Duodenal mucosa (tissue), 2 donors: Measurements from ENCODE around the gene GPR135.

ENCODE experiments used
- H3K27ac ChIP-seq: one replicate; pipeline ENCODE4 v1.7.0; 2013; ENCODE audit warnings: low read depth, low read length
- H3K27me3 ChIP-seq, 2 donors: one replicate each; pipeline ENCODE4 v1.7.0; 2013; ENCODE audit warnings: low read length in 2 of 2, control low read depth in 1 of 2; ENCODE audit not compliant: insufficient read depth in 2 of 2, control insufficient read depth in 1 of 2
- H3K36me3 ChIP-seq, 2 donors: one replicate each; pipeline ENCODE4 v1.7.0; 2013; ENCODE audit warnings: low read length in 2 of 2, control low read depth in 1 of 2; ENCODE audit not compliant: insufficient read depth in 2 of 2, control insufficient read depth in 1 of 2
- H3K4me1 ChIP-seq, 2 donors: one replicate each; pipeline ENCODE4 v1.7.0; 2013; ENCODE audit warnings: low read length in 2 of 2, control low read depth in 1 of 2; ENCODE audit not compliant: insufficient read depth in 2 of 2, control insufficient read depth in 1 of 2
- H3K4me3 ChIP-seq, 2 donors: one replicate each; pipeline ENCODE4 v1.7.0; 2013; ENCODE audit warnings: low read length in 2 of 2, low read depth in 1 of 2
- H3K9ac ChIP-seq, 2 donors: one replicate each; pipeline ENCODE4 v1.7.0; 2013; ENCODE audit warnings: low read length in 2 of 2, low read depth in 1 of 2
- H3K9me3 ChIP-seq, 2 donors: one replicate each; pipeline ENCODE4 v1.7.0; 2013; ENCODE audit warnings: low read length in 2 of 2, control low read depth in 1 of 2; ENCODE audit not compliant: control insufficient read depth in 1 of 2

Gene GPR135

GRCh38 chr14:59465316-59466135 lies at the start of gene GPR135:
TSS of gene GPR135 (minus strand) at chr14:59465380. CDS start at chr14:59465226, 154 bp downstream.
- Histone ChIP-seq H3K4me1 (peaks cover 6 to 8% of the 10 kb centered on the region in 2 donors), H3K27me3 (no peaks in the 10 kb centered on the region), H3K9ac (peak within 1 kb of the TSS in 1 of 2 donors; percentile 50)

GRCh38 chr14:59511916-59512575 lies 46.9 kb upstream of the GPR135 start:
- H3K9me3 ChIP-seq = no peaks in the 10 kb centered on the region
- no peak overlapping the region for H3K9ac ChIP-seq
- no peaks in the 10 kb centered on the region for H3K27me3 ChIP-seq
- H3K4me1 ChIP-seq = no peaks in the 10 kb centered on the region
- H3K4me3 ChIP-seq = no peak overlapping the region
- no peaks in the 10 kb centered on the region for H3K36me3 ChIP-seq
- no peak overlapping the region for H3K27ac ChIP-seq

More at GRCh38 chr14:59465316-59466135, at the start of gene GPR135:
- Histone ChIP-seq H3K4me3 (peak within 1 kb of the TSS; percentile 69 to 78), H3K36me3 (peaks cover 0 to 3% of the 10 kb centered on the region in 2 donors), H3K9me3 (no peaks in the 10 kb centered on the region), H3K27ac (no peak within 1 kb of the TSS)

DNA sequence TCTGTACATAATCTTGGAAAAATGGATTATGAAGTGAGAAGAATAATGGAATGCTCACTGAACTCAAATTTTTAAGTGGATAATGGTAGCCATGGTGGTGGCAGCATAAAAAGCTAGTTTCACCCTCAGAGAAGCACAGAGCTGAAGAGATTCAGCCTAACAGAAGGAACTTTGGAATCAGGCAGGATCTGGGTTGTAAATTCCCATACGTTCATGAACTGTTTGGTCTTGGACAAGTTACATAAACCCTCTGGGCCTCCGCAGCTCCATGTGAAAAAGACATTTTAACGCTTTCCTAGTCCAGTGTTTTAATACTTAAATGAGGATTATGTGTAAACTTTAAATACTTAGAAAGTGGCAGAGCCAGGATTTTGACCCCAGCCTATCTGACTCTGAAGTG lies 45.8 kb upstream of the GPR135 start:
- Histone ChIP-seq H3K4me3 (no peak overlapping the region), H3K36me3 (no peaks in the 10 kb centered on the region), H3K9me3 (no peaks in the 10 kb centered on the region), H3K27me3 (no peaks in the 10 kb centered on the region), H3K9ac (no peak overlapping the region), H3K27ac (no peak overlapping the region), H3K4me1 (no peaks in the 10 kb centered on the region)

DNA sequence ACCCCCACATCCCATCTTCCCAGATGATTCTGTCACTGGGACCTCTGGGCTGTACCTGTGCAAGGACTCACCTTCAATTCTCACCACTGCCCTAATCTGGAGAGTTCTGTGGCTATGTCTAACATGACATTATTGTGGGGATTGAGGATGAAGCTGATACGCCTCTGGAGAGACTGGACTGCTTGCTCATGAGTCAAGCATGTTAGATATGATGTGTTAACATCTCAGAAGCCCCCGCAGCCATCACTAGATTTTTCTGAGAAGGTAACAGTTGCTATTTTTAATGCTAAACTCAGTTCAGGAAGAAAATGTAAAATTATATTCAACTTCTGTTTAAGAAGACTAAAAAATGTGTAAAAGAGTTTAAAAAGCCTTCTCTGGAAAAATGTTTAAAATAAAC lies 44.8 kb upstream of the GPR135 start:
- no peaks in the 10 kb centered on the region for H3K4me1 ChIP-seq

DNA sequence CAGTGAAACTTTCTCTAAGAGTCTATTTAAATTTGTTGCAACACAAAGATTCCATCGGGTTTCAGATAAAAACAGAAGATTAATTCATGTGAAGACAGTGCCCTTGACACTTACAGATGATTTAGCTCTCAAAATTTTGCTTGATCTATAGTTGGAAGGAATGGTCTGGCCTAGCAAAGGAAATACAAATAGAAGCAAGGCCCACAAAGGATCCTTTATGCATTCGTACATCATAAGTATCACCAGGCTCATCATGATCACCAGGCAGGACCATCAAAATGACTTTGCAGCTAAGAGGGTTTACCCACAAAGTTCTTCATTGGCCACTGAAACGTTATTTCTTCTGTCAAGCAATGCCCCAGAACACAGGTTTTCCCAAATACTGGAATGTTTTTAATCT lies 43.9 kb upstream of the GPR135 start:
- H3K36me3 ChIP-seq = peaks cover 0 to 2% of the 10 kb centered on the region in 2 donors
- no peak overlapping the region for H3K27ac ChIP-seq
- no peak overlapping the region for H3K9ac ChIP-seq
- no peaks in the 10 kb centered on the region for H3K4me1 ChIP-seq
- no peaks in the 10 kb centered on the region for H3K9me3 ChIP-seq
- H3K27me3 ChIP-seq = no peaks in the 10 kb centered on the region
- no peak overlapping the region for H3K4me3 ChIP-seq

More for the DNA sequence above, 44.8 kb upstream of the GPR135 start:
- H3K27ac ChIP-seq = no peak overlapping the region
- H3K27me3 ChIP-seq = no peaks in the 10 kb centered on the region
- H3K9ac ChIP-seq = no peak overlapping the region
- no peak overlapping the region for H3K4me3 ChIP-seq
- no peaks in the 10 kb centered on the region for H3K9me3 ChIP-seq
- H3K36me3 ChIP-seq = no peaks in the 10 kb centered on the region

DNA sequence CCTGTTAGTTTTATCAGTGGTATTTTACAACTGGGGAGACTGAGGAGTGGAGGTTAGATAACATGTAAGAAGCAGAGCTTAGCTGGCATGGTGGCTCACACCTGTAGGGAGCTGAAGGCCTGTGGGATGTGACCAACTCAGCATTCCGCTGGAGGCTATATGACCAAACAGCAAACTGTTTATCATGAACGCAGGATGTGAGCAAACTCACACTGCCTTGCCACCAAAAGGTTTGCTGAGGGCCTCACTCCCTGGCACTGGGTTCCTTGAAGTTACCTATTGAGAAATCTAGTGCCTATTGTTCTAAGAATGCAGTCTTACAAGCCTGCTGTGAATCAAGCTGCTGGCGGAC lies 42.5 kb upstream of the GPR135 start:
- no peak overlapping the region for H3K4me3 ChIP-seq
- H3K27ac ChIP-seq = no peak overlapping the region
- H3K9me3 ChIP-seq = no peaks in the 10 kb centered on the region
- no peaks in the 10 kb centered on the region for H3K4me1 ChIP-seq
- H3K9ac ChIP-seq = no peak overlapping the region
- peaks cover 3 to 7% of the 10 kb centered on the region in 2 donors for H3K36me3 ChIP-seq
- H3K27me3 ChIP-seq = no peaks in the 10 kb centered on the region

GRCh38 chr14:59507063-59507751 lies 42.0 kb upstream of the GPR135 start:
- Histone ChIP-seq H3K27me3 (no peaks in the 10 kb centered on the region), H3K4me1 (no peaks in the 10 kb centered on the region), H3K9me3 (no peaks in the 10 kb centered on the region), H3K36me3 (peaks cover 3 to 7% of the 10 kb centered on the region in 2 donors), H3K9ac (no peak overlapping the region), H3K4me3 (no peak overlapping the region), H3K27ac (no peak overlapping the region)

DNA sequence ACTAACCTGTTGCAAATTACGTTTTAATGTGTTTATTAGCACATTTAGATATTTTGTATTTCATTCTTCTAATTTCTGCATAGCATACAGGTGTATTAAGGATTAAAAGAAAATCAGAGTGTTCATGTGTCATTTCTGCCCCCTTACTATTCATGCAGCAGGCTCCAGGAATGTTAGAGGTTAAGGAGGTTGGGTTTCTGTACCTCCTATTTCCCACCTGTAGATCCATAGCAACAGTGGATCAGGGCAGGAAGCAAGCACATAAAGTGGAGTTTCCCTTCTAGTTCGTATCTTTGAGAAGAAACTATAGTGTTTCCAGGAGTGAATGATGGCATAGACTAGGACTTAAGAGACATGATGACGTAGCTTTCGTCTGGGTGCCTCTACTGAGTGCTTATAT lies 38.1 kb upstream of the GPR135 start:
- H3K4me1 ChIP-seq = no peaks in the 10 kb centered on the region
- no peaks in the 10 kb centered on the region for H3K9me3 ChIP-seq
- H3K27me3 ChIP-seq = no peaks in the 10 kb centered on the region
- no peak overlapping the region for H3K4me3 ChIP-seq
- H3K9ac ChIP-seq = no peak overlapping the region
- H3K36me3 ChIP-seq = peaks cover 9 to 18% of the 10 kb centered on the region in 2 donors
- H3K27ac ChIP-seq = no peak overlapping the region

- Histone ChIP-seq H3K9me3 (no peaks in the 10 kb centered on the region), H3K4me3 (no peak overlapping the region), H3K27ac (no peak overlapping the region), H3K4me1 (no peaks in the 10 kb centered on the region), H3K9ac (no peak overlapping the region), H3K36me3 (peaks cover 9 to 31% of the 10 kb centered on the region in 2 donors), H3K27me3 (no peaks in the 10 kb centered on the region)
These were observed 35.6 kb upstream of the GPR135 start for GRCh38 chr14:59500732-59501131.

DNA sequence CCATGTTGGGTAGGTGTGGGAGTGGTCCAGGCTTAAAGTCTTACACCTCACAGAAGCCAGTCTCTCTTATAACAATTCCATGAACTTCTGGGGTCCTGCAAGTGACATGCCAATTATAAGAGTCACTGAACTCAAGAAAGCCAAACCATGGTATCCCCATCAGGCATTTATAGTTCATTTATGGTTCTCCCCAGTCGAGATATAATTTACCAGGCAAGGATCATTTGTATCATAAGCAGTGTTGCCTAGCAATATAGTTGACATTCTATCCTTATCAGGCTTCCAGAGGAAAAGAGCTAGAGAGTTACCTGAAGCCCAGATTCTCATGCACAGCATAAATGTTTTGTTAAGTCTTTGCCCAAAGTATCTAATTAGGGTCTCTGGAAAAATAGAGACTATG lies 27.2 kb upstream of the GPR135 start:
- H3K36me3 ChIP-seq = peaks cover 22 to 56% of the 10 kb centered on the region in 2 donors
- no peaks in the 10 kb centered on the region for H3K9me3 ChIP-seq

More for the DNA sequence above, 27.2 kb upstream of the GPR135 start:
- Histone ChIP-seq H3K4me3 (no peak overlapping the region), H3K27me3 (no peaks in the 10 kb centered on the region), H3K9ac (no peak overlapping the region), H3K4me1 (peaks cover 12 to 13% of the 10 kb centered on the region in 2 donors), H3K27ac (no peak overlapping the region)
